ENCODE results near the gene HBM. TPM values are rescaled to one million over a fixed set of nuclear protein-coding genes. Genes with fewer than 3 reads are reported as not detected.

HBM gene, protein sequence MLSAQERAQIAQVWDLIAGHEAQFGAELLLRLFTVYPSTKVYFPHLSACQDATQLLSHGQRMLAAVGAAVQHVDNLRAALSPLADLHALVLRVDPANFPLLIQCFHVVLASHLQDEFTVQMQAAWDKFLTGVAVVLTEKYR
- not detected in 5 replicates for total RNA-seq (2022; extraction: Qiagen RNA extraction)

DNA sequence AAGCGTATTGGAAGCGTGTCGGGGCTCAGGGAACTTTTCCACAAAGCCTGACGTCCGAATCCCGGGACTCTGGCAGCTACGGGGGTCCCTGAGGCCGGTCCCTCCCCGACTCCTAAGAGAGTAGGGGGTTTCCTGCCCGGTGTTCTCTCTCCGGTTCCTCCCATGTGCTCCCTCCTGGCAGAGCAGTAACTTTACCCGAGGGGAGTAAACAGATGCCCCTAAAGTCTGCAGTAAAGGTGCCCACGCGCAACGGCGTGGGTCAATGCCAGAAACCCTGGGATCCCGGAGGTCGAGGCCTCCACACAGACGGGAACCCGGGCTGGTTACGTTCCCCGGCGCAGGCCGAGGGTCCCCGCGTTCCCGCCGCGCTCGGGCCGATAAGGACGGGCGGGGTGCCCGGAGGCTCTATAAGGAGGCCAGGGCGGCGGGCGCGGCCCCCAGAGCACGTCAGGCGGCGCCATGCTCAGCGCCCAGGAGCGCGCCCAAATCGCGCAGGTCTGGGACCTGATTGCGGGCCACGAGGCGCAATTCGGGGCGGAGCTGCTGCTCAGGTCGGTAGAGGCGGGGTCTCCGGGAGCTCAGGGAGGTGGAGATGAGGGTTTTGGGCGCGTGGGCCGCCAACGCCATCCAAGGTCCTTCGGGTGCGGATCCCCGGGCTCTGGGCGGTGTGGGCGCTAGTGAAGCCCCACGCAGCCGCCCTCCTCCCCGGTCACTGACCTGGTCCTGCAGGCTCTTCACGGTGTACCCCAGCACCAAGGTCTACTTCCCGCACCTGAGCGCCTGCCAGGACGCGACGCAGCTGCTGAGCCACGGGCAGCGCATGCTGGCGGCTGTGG lies at the start of gene HBM:
HBM (plus strand) TSS at position 440 of the 836 bp plus-strand sequence; CDS start at position 460, 20 bp downstream.

DNA sequence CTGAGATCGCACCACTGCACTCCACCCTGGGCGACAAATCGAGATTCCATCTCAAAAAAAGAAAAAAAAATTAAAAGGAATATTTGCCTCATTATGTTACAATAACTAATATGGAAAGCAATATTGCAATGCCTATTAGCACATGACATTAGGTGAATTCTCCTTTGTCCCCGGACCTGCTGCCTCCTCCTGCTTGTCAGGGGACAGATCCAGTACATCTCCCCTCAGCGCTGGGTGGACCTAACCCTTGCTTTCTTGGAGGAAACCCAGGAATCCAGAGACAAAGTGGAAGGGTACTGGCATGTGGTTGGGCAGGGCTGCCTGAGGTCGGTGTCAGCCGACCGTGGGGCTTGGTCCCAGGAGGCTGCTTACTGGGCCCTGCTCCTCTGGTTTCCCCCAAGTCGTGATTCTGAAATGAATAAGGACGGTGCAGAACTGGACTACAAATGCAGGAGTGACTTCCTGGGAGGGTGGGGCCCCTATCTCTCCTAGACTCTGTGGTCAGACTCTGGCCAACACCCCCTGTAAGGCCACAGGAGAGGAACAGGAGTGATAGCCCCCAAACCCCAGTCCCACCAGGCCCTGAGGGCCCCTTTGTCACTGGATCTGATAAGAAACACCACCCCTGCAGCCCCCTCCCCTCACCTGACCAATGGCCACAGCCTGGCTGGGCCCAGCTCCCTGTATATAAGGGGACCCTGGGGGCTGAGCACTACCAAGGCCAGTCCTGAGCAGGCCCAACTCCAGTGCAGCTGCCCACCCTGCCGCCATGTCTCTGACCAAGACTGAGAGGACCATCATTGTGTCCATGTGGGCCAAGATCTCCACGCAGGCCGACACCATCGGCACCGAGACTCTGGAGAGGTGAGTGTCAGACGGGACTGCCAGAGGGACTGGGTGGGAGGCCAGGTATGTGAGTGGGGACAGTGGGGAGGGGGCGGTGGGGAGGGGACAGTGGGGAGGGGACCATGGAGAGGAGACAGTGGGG lies 13.3 kb upstream of the HBM start, which contains the start of gene HBZ:
HBZ (plus strand) TSS at position 504 of the 988 bp plus-strand sequence; CDS start at position 770, 266 bp downstream.

GRCh38 chr16:172374-172941 lies 6.7 kb downstream of the HBM start, which contains the start of gene HBA2:
Gene HBA2, plus strand, starts transcription at chr16:172876. Its CDS starts 37 bp downstream, at chr16:172913.

DNA sequence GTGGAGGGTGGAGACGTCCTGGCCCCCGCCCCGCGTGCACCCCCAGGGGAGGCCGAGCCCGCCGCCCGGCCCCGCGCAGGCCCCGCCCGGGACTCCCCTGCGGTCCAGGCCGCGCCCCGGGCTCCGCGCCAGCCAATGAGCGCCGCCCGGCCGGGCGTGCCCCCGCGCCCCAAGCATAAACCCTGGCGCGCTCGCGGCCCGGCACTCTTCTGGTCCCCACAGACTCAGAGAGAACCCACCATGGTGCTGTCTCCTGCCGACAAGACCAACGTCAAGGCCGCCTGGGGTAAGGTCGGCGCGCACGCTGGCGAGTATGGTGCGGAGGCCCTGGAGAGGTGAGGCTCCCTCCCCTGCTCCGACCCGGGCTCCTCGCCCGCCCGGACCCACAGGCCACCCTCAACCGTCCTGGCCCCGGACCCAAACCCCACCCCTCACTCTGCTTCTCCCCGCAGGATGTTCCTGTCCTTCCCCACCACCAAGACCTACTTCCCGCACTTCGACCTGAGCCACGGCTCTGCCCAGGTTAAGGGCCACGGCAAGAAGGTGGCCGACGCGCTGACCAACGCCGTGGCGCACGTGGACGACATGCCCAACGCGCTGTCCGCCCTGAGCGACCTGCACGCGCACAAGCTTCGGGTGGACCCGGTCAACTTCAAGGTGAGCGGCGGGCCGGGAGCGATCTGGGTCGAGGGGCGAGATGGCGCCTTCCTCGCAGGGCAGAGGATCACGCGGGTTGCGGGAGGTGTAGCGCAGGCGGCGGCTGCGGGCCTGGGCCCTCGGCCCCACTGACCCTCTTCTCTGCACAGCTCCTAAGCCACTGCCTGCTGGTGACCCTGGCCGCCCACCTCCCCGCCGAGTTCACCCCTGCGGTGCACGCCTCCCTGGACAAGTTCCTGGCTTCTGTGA lies 11.0 kb downstream of the HBM start, which contains the start of gene HBA1:
HBA1 (plus strand) TSS at position 204 of the 906 bp plus-strand sequence; CDS start at position 241, 37 bp downstream.

GRCh38 chr16:180101-180675 lies 14.4 kb downstream of the HBM start, which contains the start of gene HBQ1:
Gene HBQ1, plus strand, starts transcription at chr16:180459. Its CDS starts 28 bp downstream, at chr16:180487.

Other genes with a start within 250 kb of the HBM start
- 32.4 to 39.7 TPM (median 35.7 TPM) in 5 replicates for gene POLR3K, start 112.4 kb upstream of the HBM start, total RNA-seq (2022; extraction: Qiagen RNA extraction)
- gene SNRNP25, start 112.2 kb upstream of the HBM start, total RNA-seq (2022; extraction: Qiagen RNA extraction), result 64.7 to 76.8 TPM (median 70.2 TPM) in 5 replicates
- 22.6 to 32.3 TPM (median 29.3 TPM) in 5 replicates for gene RHBDF1, start 93.3 kb upstream of the HBM start, total RNA-seq (2022; extraction: Qiagen RNA extraction)
- 55.2 to 81.0 TPM (median 72.5 TPM) in 5 replicates for gene MPG, start 87.8 kb upstream of the HBM start, total RNA-seq (2022; extraction: Qiagen RNA extraction)
- gene NPRL3, start 27.3 kb upstream of the HBM start, total RNA-seq (2022; extraction: Qiagen RNA extraction), result 21.0 to 29.7 TPM (median 26.8 TPM) in 5 replicates
- gene HBZ, start 13.3 kb upstream of the HBM start, total RNA-seq (2022; extraction: Qiagen RNA extraction), result 0.19 TPM in 1 of 5 replicates, not detected in the others
- 0.47 to 0.97 TPM (median 0.68 TPM) in 4 of 5 replicates, not detected in the other for gene HBA2, start 6.9 kb downstream of the HBM start, total RNA-seq (2022; extraction: Qiagen RNA extraction)
- 0.87 to 2.8 TPM (median 1.5 TPM) in 4 of 5 replicates, not detected in the other for gene HBA1, start 10.7 kb downstream of the HBM start, total RNA-seq (2022; extraction: Qiagen RNA extraction)
- gene HBQ1, start 14.5 kb downstream of the HBM start, total RNA-seq (2022; extraction: Qiagen RNA extraction), result 4.6 to 8.2 TPM (median 7.1 TPM) in 5 replicates
- 41.1 to 48.4 TPM (median 46.1 TPM) in 5 replicates for gene LUC7L, start 63.5 kb downstream of the HBM start, total RNA-seq (2022; extraction: Qiagen RNA extraction)
- 40.8 to 49.2 TPM (median 48.4 TPM) in 5 replicates for gene FAM234A, start 68.8 kb downstream of the HBM start, total RNA-seq (2022; extraction: Qiagen RNA extraction)
- 3.4 to 5.4 TPM (median 4.9 TPM) in 5 replicates for gene RGS11, start 110.0 kb downstream of the HBM start, total RNA-seq (2022; extraction: Qiagen RNA extraction)
- gene ARHGDIG, start 114.6 kb downstream of the HBM start, total RNA-seq (2022; extraction: Qiagen RNA extraction), result 2.7 to 3.4 TPM (median 3.2 TPM) in 5 replicates
- 0.11 to 0.65 TPM (median 0.42 TPM) in 5 replicates for gene PDIA2, start 117.2 kb downstream of the HBM start, total RNA-seq (2022; extraction: Qiagen RNA extraction)
- gene AXIN1, start 186.7 kb downstream of the HBM start, total RNA-seq (2022; extraction: Qiagen RNA extraction), result 24.5 to 34.7 TPM (median 31.7 TPM) in 5 replicates
- gene MRPL28, start 204.6 kb downstream of the HBM start, total RNA-seq (2022; extraction: Qiagen RNA extraction), result 121 to 139 TPM (median 132 TPM) in 5 replicates
- 28.8 to 39.8 TPM (median 37.5 TPM) in 5 replicates for gene PGAP6, start 216.0 kb downstream of the HBM start, total RNA-seq (2022; extraction: Qiagen RNA extraction)
- 288 to 451 TPM (median 424 TPM) in 5 replicates for gene NME4, start 231.2 kb downstream of the HBM start, total RNA-seq (2022; extraction: Qiagen RNA extraction)
- 20.9 to 31.4 TPM (median 26.9 TPM) in 5 replicates for gene DECR2, start 235.9 kb downstream of the HBM start, total RNA-seq (2022; extraction: Qiagen RNA extraction)